ENCODE measurements around the gene MRPL47. TPM values are rescaled to one million over a fixed set of nuclear protein-coding genes. Genes with fewer than 3 reads are reported as not detected.
A peak's percentile ranks its signal among the peaks of the same experiment; 100 is the strongest.

The MRPL47 gene
- total and polyA plus RNA-seq, 9 of the 15 experiments (the other 6 are each of a cell fraction or from before 2014, with no cell fraction given), result 101 to 437 (median 141) TPM

GRCh38 chr3:179580992-179581391 is 23.4 kb downstream of the MRPL47 start:
- Histone ChIP-seq H3K36me3 (ENCODE audit: control insufficient read depth, insufficient read depth, low read length) (peaks cover 81% of the 10 kb centered on the region), H3K9ac (ENCODE audit: insufficient read depth in 1 of 2, low read depth in 2 of 2, low read length in 2 of 2) (no peak overlapping the region), H3K79me2 (ENCODE audit: control insufficient read depth, insufficient read depth, low read length) (no peaks in the 10 kb centered on the region), H3K9me1 (ENCODE audit: control insufficient read depth, insufficient read depth, low read length) (no peaks in the 10 kb centered on the region), H3K4me2 (ENCODE audit: insufficient read depth, low read length) (no peak overlapping the region), H2AFZ (ENCODE audit: low read depth, low read length) (no peak overlapping the region), H3K4me3 (no peak overlapping the region), H3K27ac (ENCODE audit: extremely low read depth, low read depth, low read length) (no peak overlapping the region), H3K4me1 (replicated peaks in 1 of 2; ENCODE audit: control insufficient read depth in 2 of 2, insufficient read depth in 2 of 2, low read length in 2 of 2) (no peaks in the 10 kb centered on the region), H3K9me3 (replicated peaks; ENCODE audit: control insufficient read depth, insufficient read depth, low read depth, low read length) (no peaks in the 10 kb centered on the region), H3K27me3 (ENCODE audit: control insufficient read depth in 2 of 2, insufficient read depth in 2 of 2, low read length in 2 of 2) (no peaks in the 10 kb centered on the region), H4K20me1 (replicated peaks; ENCODE audit: control insufficient read depth, insufficient read depth, low read length) (no peaks in the 10 kb centered on the region)
- DNase-seq (ENCODE audit: extremely low read depth in 1 of 4, low spot score in 3 of 4), result no peak
- FAIRE-seq, result peak; percentile 15
- no peak; the same call in 2 of the 3 replicates for ATAC-seq
- in situ Hi-C loops (cut with MboI) (no loop called here), intact Hi-C loops (cut with micrococcal nuclease) (no loop called here)
- POLR2A ChIA-PET, result interaction anchor here (1.0 to 1.3 kb wide), 2 partner anchors 11 to 14 kb away, joined by 3 to 5 read pairs; no protein-coding TSS in a partner anchor
- no TSS peak for BruUV-seq (replicated peaks)
- CTCF ChIA-PET (ENCODE audit: low intra/inter-chr PET ratio), result no interaction called here
- TF ChIP-seq TCF3 (CRISPR knock-in tag; IDR thresholded peaks at IDR 0.05) (peak; percentile 52; the same call in 1 of the 2 replicates), CBFA2T3 (IDR thresholded peaks at IDR 0.05) (0 out of 2 replicates have a peak, but pooled peaks have one; percentile 26), TFAM (CRISPR knock-in tag; conservative IDR thresholded peaks at IDR 0.05) (no peak), MEIS2 (IDR thresholded peaks at IDR 0.05; ENCODE audit: partially characterized antibody) (peak; percentile 11), TAL1 (IDR thresholded peaks at IDR 0.05) (peak; percentile 32; the same call in 1 of the 2 replicates), SOX6 (IDR thresholded peaks at IDR 0.05) (0 out of 2 replicates have a peak, but pooled peaks have one; percentile 19), GATA2 (CRISPR knock-in tag; IDR thresholded peaks at IDR 0.05) (no peak)
- 42% methylated on average over 1 of the region's 1 CpG for WGBS (ENCODE audit: insufficient coverage, low coverage, missing lambda C conversion rate)

- Histone ChIP-seq H3K27me3 (ENCODE audit: control insufficient read depth in 2 of 2, insufficient read depth in 2 of 2, low read length in 2 of 2) (no peaks in the 10 kb centered on the region), H3K36me3 (ENCODE audit: control insufficient read depth, insufficient read depth, low read length) (peaks cover 24% of the 10 kb centered on the region), H3K9me1 (ENCODE audit: control insufficient read depth, insufficient read depth, low read length) (no peaks in the 10 kb centered on the region), H3K9me3 (replicated peaks; ENCODE audit: control insufficient read depth, insufficient read depth, low read depth, low read length) (no peaks in the 10 kb centered on the region), H3K27ac (ENCODE audit: extremely low read depth, low read depth, low read length) (no peak overlapping the region), H3K4me3 (no peak overlapping the region), H3K4me2 (ENCODE audit: insufficient read depth, low read length) (no peak overlapping the region), H2AFZ (ENCODE audit: low read depth, low read length) (no peak overlapping the region), H3K4me1 (replicated peaks in 1 of 2; ENCODE audit: control insufficient read depth in 2 of 2, insufficient read depth in 2 of 2, low read length in 2 of 2) (peaks cover 8 to 9% of the 10 kb centered on the region in 2 experiments; a peak in 3 of 5 replicates), H3K9ac (ENCODE audit: insufficient read depth in 1 of 2, low read depth in 2 of 2, low read length in 2 of 2) (no peak overlapping the region), H3K79me2 (ENCODE audit: control insufficient read depth, insufficient read depth, low read length) (peaks cover 63% of the 10 kb centered on the region), H4K20me1 (replicated peaks; ENCODE audit: control insufficient read depth, insufficient read depth, low read length) (no peaks in the 10 kb centered on the region; the same call in 1 of the 2 replicates)
- FAIRE-seq (no peak), DNase-seq (ENCODE audit: extremely low read depth in 1 of 4, low spot score in 3 of 4) (no peak), ATAC-seq (no peak)
- in situ Hi-C loops (cut with MboI), result loop anchor here (25.0 kb wide), 1 partner anchor 553 kb away; no protein-coding TSS in a partner anchor
- ChIA-PET CTCF (ENCODE audit: low intra/inter-chr PET ratio) (interaction anchor here (0.5 kb wide), 1 partner anchor 1366 kb away, joined by 3 read pairs; no protein-coding TSS in a partner anchor), POLR2A (interaction anchor here (0.6 to 1.2 kb wide), 2 partner anchors 30 to 82 kb away, joined by 3 to 4 read pairs; no protein-coding TSS in a partner anchor)
- TF ChIP-seq KAT2B (IDR thresholded peaks at IDR 0.05; ENCODE audit: low read depth, low read length) (no peak), BCOR (IDR thresholded peaks at IDR 0.05) (no peak), L3MBTL2 (IDR thresholded peaks at IDR 0.05) (no peak), ZBTB7A (IDR thresholded peaks at IDR 0.05; ENCODE audit: borderline replicate concordance, control insufficient read depth, low read depth, low read length) (no peak), TOE1 (IDR thresholded peaks at IDR 0.05; ENCODE audit: borderline replicate concordance) (no peak), TOE1 (CRISPR knock-in tag; IDR thresholded peaks at IDR 0.05; ENCODE audit: borderline replicate concordance, low read depth) (no peak)
- BruUV-seq (replicated peaks), result no TSS peak
- intact Hi-C loops (cut with micrococcal nuclease), result no loop called here
- 33% methylated on average over 3 of the region's 3 CpGs for WGBS (ENCODE audit: insufficient coverage, low coverage, missing lambda C conversion rate)
These were observed 38.9 kb downstream of the MRPL47 start for GRCh38 chr3:179565496-179565895.
